DOHH2 (cell line): ENCODE measurements around the gene CEP112.

Experiments used
- EZH2phosphoT487 ChIP-seq: fragments of 200-600 bp; sonication (generic); IDR thresholded peaks from 2 replicates; pipeline ENCODE4 v1.6.1; 2017; ENCODE audit warnings: borderline replicate concordance, mild to moderate bottlenecking, antibody characterized with exemption, low read length, moderate library complexity, mixed read lengths
- TF ChIP-seq, protein P1 (sequence below): fragments of 200-600 bp; sonication (generic); IDR thresholded peaks from one replicate; pipeline ENCODE4 v1.5.1; 2014; ENCODE audit warnings: antibody characterized with exemption, mild to moderate bottlenecking, low read depth, low read length; ENCODE audit not compliant: poor library complexity, severe bottlenecking

DNA sequence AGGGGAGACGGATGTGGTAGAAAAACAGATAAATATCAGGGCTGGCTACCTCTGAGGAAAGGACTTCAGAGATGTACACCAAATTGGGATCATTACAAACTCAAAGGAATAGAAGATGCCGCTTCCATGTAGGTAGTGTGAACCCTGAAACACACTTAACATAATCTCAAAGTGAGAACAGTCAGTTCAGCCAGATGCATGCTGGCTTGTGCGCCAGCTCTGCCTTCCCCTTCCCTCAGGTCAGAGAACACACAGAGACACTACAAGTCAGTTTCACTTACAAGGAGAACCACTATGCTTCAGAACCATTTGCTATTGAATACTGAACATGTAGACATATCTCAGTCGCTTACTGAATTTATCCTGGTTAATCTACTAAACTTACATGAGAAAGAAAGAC, 454.5 kb downstream of the CEP112 start:
- TF ChIP-seq, protein P1, sequence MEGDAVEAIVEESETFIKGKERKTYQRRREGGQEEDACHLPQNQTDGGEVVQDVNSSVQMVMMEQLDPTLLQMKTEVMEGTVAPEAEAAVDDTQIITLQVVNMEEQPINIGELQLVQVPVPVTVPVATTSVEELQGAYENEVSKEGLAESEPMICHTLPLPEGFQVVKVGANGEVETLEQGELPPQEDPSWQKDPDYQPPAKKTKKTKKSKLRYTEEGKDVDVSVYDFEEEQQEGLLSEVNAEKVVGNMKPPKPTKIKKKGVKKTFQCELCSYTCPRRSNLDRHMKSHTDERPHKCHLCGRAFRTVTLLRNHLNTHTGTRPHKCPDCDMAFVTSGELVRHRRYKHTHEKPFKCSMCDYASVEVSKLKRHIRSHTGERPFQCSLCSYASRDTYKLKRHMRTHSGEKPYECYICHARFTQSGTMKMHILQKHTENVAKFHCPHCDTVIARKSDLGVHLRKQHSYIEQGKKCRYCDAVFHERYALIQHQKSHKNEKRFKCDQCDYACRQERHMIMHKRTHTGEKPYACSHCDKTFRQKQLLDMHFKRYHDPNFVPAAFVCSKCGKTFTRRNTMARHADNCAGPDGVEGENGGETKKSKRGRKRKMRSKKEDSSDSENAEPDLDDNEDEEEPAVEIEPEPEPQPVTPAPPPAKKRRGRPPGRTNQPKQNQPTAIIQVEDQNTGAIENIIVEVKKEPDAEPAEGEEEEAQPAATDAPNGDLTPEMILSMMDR: no peak
- TF ChIP-seq EZH2phosphoT487: no peak
